Activated CD4-positive, alpha-beta T cell treated with anti-CD3 and anti-CD28 coated beads, Interleukin-2, amount 50 U/mL, for 48 hours (primary cell): ENCODE results near the gene TTLL12.

Source experiments
- DNase-seq, 2 experiments: peaks; one replicate each; pipeline ENCODE4 v3.0.0-alpha.2; 2020

Gene TTLL12

DNA sequence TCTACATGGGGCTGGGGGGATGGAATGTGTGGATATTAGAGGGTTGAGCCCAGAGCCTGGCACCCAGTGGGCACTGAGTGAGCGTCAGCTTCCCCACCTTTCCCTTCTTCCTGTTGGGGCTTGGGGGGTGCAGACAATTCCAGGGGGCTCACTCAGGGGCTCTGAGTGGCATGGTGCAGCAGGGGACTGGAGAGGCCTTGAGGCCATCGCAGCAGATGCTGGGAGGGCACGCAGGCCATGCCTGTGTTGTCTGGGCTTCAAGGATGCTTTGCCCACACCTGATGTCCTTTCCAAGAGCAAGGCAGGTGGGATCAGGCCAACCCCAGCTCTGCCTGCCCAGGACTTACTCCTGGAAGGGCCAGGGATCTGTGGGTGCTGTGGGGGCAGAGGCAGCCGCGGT is 11.2 kb upstream of the TTLL12 start:
- no peak for DNase-seq

GRCh38 chr22:43197271-43197941 is 10.5 kb upstream of the TTLL12 start:
- DNase-seq, result no peak

GRCh38 chr22:43191831-43192230 is 4.9 kb upstream of the TTLL12 start:
- DNase-seq, result no peak

GRCh38 chr22:43188829-43189545 is 2.1 kb upstream of the TTLL12 start:
- no peak for DNase-seq

GRCh38 chr22:43187171-43188099 is 501 bp upstream of the TTLL12 start:
- DNase-seq, result peak; percentile 94 to 96

- DNase-seq, result no peak
Observed at GRCh38 chr22:43185860-43186261, 1.1 kb downstream of the TTLL12 start.

DNA sequence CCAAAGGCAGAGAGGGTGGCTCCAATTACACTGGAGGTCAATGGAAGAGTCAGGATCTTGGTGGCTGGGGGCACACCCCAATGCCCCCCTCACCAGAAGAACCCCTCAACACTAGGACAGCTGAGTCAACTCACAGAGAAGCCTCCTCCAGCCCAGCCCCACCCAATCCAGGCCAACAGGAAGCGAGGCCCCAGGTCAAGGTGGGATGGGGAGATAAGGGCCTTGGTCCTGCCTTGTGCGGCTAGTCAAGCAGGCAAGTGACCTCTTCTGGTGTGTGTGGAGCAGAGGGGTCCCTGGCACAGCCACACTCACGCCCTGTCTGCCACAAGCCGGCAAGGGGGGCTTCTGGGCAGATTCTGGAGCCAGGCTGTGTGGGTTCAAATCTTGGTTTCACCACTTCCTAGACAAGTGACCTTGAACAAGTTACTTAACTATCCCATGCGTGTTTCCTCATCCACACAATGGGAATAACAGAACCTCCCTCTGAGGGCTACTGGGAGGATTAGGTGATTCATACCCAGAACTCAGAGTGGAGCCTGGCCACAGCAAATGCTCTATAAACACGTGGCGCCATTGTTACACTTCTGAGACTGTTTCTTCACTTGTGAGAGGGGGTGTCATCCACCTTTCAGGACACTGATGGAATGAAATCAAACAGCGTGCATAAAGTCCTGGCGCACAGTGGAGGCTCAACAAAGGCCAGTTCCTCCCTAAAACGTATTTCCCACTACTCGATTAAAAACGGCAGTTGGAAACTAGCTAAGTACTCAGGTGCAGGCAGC is 3.2 kb downstream of the TTLL12 start:
- DNase-seq, result no peak

DNA sequence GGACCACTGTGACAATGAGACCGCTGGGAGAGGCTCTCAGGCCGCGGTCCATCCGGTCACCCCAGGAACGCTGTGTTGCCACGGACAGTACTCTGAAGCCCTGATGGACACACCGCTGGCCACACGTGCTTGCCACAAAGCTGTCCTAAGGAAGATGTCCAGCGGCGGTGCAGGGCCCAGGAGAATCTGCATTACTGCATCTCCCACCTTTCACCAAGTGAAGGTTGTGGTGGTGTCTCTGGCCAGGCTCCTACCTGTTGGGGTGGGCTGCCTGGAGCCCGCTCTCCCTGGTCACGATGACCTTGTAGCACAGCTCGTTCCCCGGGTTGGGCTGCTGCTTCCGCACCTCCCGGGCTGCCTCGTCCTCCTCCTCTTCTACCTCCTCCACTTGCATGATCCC is 4.2 kb downstream of the TTLL12 start:
- DNase-seq, result no peak

DNA sequence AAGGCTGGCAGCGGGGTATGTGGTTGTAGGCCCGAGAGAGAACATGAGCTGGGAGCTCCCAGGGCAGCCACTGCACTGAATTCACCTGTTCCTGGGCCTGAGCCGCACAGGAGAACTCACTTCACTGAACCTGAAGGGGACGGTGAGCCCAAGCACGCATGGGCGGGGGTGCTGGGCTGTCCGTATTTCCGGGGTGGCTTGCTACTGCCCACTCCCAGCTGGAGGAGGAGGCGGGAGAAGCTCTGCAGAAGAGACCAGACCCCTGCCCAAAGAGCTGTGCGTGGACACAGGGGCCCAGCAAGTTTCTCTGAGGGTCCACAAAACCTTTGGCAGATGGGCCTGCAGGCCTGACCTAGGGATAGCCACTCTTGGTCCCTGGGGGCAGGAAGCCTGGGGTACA is 4.8 kb downstream of the TTLL12 start:
- no peak for DNase-seq

DNA sequence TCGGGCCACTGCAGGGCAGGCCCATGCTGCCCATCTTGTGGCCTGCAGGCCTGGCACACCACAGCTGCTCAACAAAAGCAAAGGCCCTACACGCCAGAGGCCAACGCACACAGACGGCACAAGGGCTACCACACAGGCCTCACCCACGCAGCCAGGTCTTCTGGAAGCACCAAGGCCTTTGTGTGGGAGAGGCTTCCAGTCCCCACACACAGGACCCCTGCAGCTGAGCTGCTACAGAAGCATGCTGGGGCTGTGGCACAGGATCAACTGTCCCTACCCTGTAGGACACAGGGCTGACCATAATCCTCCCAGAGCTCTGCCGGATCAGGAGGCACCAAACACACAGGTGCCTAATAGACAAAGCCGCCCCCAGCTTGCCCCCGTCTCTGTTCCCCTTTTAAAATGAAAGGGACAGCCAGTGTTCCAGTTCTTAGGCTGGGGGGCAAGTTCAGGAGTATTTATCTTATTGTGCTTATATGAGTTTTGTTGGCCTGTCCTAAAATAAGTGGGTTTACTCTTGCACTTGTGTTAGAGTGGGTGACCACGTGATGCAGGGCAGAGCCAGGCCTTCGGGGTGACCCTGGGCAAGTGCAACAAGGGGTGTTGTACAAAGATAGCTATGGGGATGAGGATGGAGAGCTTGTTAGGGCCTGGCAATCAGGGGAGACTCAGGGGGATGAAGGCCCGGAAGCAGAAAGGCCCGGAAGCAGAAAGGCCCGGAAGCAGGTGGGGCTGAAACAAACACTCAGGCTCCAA is 5.4 kb downstream of the TTLL12 start:
- DNase-seq, result no peak

DNA sequence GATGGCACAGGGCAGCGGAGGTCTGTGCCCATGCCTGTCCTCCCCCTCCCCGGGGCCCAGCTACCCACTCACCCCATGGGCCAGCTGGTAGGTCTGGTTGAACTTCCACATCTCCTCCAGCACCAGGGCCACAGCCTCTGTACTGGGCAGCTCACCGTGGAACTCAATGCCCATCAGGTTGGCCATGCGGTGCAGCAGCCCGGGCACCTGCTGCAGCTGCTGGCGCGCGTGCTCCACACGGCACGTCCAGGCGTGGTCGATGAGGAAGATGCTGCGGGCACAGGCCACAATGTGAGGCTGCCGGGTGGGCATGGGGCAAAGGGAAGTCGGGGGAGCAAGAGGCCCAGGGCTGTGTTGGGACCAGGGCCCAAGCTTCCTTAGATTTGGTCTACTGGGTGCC is 6.3 kb downstream of the TTLL12 start:
- no peak for DNase-seq

DNA sequence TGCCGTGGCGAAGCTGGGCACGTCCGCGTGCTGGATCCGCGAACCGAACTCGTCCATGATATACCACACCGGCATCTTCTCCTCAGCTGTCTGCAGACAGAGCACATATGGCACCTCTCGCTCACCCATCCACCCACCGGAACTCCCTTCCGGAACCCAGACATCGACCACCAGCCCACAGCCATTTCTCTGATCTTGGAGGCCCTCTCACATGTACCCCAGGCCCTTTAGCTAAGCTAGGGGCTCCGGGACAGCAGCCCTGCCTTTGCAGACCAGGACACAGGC is 7.1 kb downstream of the TTLL12 start:
- DNase-seq, result no peak

- no peak for DNase-seq
Observed at GRCh38 chr22:43179146-43179910, 7.6 kb downstream of the TTLL12 start.

DNA sequence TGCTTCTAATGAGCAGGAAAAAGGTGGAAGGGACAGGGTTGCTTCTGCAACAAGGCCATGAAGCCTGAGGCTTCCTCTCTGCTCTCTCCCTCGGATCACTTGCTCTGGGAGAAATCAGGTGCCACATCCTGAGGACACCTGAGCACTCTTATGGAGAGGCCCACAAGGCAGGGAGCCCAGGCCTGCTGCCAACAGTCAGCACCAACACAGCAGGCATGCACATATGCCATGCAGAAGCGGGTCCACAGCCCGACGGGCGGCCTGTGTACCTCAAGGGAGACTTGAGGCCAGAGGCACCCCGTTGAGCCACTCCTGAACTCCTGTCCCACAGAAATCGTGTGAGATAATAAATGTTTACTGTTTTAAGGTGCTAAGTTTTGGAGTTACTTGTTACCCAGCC is 9.5 kb downstream of the TTLL12 start:
- DNase-seq, result no peak

- DNase-seq, result no peak
Observed at GRCh38 chr22:43176090-43176489, 10.8 kb downstream of the TTLL12 start.

GRCh38 chr22:43174941-43175531 is 11.9 kb downstream of the TTLL12 start:
- no peak for DNase-seq

DNA sequence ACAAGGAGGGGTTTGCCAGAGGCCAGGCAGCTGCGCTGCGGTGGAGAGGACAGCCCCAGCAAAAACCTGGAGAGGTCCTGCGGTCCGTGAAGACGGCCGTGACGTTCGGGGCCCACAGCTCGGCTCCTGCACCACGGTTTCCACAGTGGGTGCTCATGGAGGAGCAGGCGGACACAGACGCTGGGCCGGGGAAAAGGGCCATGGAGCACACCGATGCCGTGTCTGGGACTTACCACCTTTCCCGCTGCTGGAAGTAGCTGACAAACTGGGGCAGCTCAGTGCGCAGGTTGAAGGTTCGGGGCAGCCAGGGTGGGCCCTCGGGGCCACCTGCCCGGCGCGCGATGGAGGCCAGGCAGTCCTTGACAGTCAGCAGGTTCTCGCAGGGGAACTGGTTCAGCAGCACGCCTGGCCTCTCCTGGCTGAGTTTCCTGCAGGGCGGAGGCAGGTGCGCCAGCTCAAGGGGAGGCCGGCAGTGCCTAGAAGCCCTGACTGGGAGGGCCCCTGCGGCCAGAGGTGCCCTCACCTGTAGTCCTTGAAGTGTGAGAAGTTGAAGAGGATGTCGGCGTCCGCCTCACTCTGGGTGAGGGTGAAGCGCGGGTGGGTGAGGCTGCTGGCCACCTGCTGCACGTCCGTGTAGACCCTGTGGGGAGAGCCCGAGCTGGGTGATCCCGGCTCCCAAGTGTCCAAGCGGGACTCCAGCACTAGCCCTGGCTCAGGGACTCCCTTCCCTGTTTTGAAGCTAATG is 12.8 kb downstream of the TTLL12 start:
- DNase-seq, result no peak

GRCh38 chr22:43173566-43173965 is 13.4 kb downstream of the TTLL12 start:
- no peak for DNase-seq

- no peak for DNase-seq
Observed at GRCh38 chr22:43172191-43172590, 14.7 kb downstream of the TTLL12 start.

DNA sequence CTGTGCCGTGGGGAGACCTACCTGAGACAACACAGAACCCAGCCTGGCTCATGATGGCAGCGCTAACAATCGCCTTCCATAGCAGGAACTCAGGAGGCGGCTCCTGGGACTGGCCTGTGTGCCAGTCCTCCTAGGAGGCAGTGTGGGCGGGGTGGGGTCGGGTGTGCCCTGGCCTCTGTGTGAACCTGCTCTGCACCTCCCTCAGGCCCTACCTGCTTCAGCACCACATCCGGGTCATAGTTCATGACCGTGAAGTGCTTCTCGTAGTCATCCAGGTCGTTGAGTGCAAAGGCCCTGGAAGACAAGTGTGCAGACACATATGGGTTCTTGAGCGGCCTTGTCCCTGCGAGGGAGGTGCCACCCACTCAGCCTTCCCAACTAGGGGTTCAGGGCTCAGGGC is 15.3 kb downstream of the TTLL12 start:
- DNase-seq, result no peak
